Naive thymus-derived CD4-positive, alpha-beta T cell (primary cell): ENCODE results near the gene C11orf91. TPM values are rescaled to one million over a fixed set of nuclear protein-coding genes. Genes with fewer than 3 reads are reported as not detected.
A peak's percentile ranks its signal among the peaks of the same experiment; 100 is the strongest.

Experiments
- ATAC-seq: fragments of 150-1000 bp; cut with Tn5 transposase; 2 replicates; pipeline ENCODE4 v1.10.0; 2021; ENCODE audit warnings: mild to moderate bottlenecking, moderate library complexity
- CTCF ChIA-PET: fragments of 350-600 bp; sonication (Branson Sonifier 250); formaldehyde crosslinking; loops from one replicate; lab custom pipeline; 2021; ENCODE audit warnings: antibody characterized with exemption; lab: Charles Lee
- POLR2A ChIA-PET: fragments of 350-600 bp; sonication (Branson Sonifier 250); formaldehyde crosslinking; loops from one replicate; lab custom pipeline; 2021; ENCODE audit warnings: antibody characterized with exemption, inconsistent platforms; lab: Charles Lee
- DNase-seq, 9 donors: peaks; one replicate each; pipeline versions ENCODE4 v3.0.0 to v3.0.0-alpha.2; 2020 to 2022; ENCODE audit warnings: mixed read lengths in 1 of 9
- H3K27ac ChIP-seq: one replicate; pipeline ENCODE4 v1.7.0; 2013; ENCODE audit warnings: mild to moderate bottlenecking, low read depth, low read length, moderate library complexity
- H3K27me3 ChIP-seq, 2 donors: one replicate each; pipeline ENCODE4 v1.7.0; 2013; ENCODE audit warnings: low read length in 2 of 2, mild to moderate bottlenecking in 2 of 2, moderate library complexity in 2 of 2; ENCODE audit not compliant: control insufficient read depth in 2 of 2, insufficient read depth in 2 of 2
- H3K36me3 ChIP-seq, 3 experiments: 1 replicate in 2 of 3; 2 replicates in 1 of 3; pipeline ENCODE4 v1.7.0; 2013; ENCODE audit warnings: low read length in 3 of 3, mild to moderate bottlenecking in 3 of 3, moderate library complexity in 1 of 3; ENCODE audit not compliant: insufficient read depth in 3 of 3, control insufficient read depth in 2 of 3
- H3K4me1 ChIP-seq, 2 donors: one replicate each; pipeline ENCODE4 v1.7.0; 2013; ENCODE audit warnings: low read length in 2 of 2, mild to moderate bottlenecking in 2 of 2, moderate library complexity in 1 of 2; ENCODE audit not compliant: control insufficient read depth in 2 of 2, insufficient read depth in 2 of 2
- H3K4me3 ChIP-seq: 2 replicates; pipeline ENCODE4 v1.7.0; 2013; ENCODE audit warnings: mild to moderate bottlenecking, low read length
- H3K9me3 ChIP-seq, 3 experiments: 1 replicate in 2 of 3; 2 replicates in 1 of 3; pipeline ENCODE4 v1.7.0; 2013; ENCODE audit warnings: low read length in 3 of 3; ENCODE audit not compliant: control insufficient read depth in 2 of 3
- H3K27ac Mint-ChIP-seq, 9 donors: one replicate each; pipeline ENCODE4 v1.8.0; 2020 to 2022; ENCODE audit warnings: mixed read lengths in 9 of 9, mild to moderate bottlenecking in 8 of 9, moderate library complexity in 5 of 9, inconsistent platforms in 2 of 9
- H3K27me3 Mint-ChIP-seq, 5 donors: one replicate each; pipeline ENCODE4 v1.8.0; 2021 to 2022; ENCODE audit warnings: mixed read lengths in 5 of 5, mild to moderate bottlenecking in 1 of 5
- H3K36me3 Mint-ChIP-seq, 5 donors: one replicate each; pipeline ENCODE4 v1.8.0; 2020 to 2022; ENCODE audit warnings: mixed read lengths in 5 of 5, mild to moderate bottlenecking in 3 of 5, inconsistent platforms in 1 of 5
- H3K4me1 Mint-ChIP-seq, 7 donors: one replicate each; pipeline ENCODE4 v1.8.0; 2020 to 2022; ENCODE audit warnings: mixed read lengths in 7 of 7, mild to moderate bottlenecking in 3 of 7, inconsistent platforms in 1 of 7
- H3K4me3 Mint-ChIP-seq, 10 donors: one replicate each; pipeline ENCODE4 v1.8.0; 2020 to 2022; ENCODE audit warnings: mild to moderate bottlenecking in 10 of 10, mixed read lengths in 10 of 10, moderate library complexity in 6 of 10, inconsistent platforms in 2 of 10
- H3K9me3 Mint-ChIP-seq, 11 donors: one replicate each; pipeline ENCODE4 v1.8.0; 2020 to 2022; ENCODE audit warnings: mixed read lengths in 11 of 11, mild to moderate bottlenecking in 4 of 11, inconsistent platforms in 1 of 11, moderate library complexity in 1 of 11
- intact Hi-C, 2 donors: fragments of 100-400 bp; cut with micrococcal nuclease; formaldehyde crosslinking; loops; one replicate each; pipeline ENCODE4 v1.15.1; 2023
- polyA plus RNA-seq, 2 donors: library from polyadenylated mRNA; unstranded; fragments of 300-500 nt; fragmentation: Illumina TruSeq; gene quantifications; one replicate each; pipeline ENCODE4 v1.2.3, GENCODE V29; 2021
- total RNA-seq, 6 experiments: library from RNA in 5 of 6; stranded (reverse) in 5 of 6; gene quantifications; 1 replicate in 5 of 6; 2 replicates in 1 of 6; pipeline ENCODE4 v1.2.3 and lab custom pipeline; 2021 to 2026

The C11orf91 gene
- total and polyA plus RNA-seq, 7 experiments from 2014 or later: not detected

DNA sequence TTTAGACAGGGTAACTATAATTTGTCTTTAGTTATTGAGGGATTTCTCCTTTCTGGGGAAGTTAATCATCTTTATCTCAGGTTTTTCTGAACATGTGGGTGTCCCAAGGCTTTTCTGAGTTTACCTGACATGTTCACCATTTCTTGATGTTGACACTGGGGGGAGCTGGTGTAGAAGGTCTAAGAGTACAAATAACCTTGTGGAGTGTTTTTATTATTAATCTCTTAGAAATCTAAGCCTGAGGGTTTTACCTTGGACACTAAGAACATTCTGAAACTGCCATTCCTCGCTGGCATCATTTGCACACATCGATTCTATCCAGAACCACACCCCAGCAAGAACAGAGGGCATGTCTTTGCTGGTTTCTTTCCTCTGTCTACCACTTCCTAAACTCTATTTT is 15.6 kb upstream of the C11orf91 start:
- Mint-ChIP-seq H3K4me3 (no peak overlapping the region), H3K4me1 (peaks cover 0 to 7% (median 0%) of the 10 kb centered on the region in 7 donors), H3K27me3 (no peaks in the 10 kb centered on the region), H3K27ac (no peak overlapping the region), H3K9me3 (no peaks in the 10 kb centered on the region), H3K36me3 (peaks cover 7 to 33% (median 14%) of the 10 kb centered on the region in 5 donors)
- ChIA-PET POLR2A (interaction anchor here (1.3 kb wide), 1 partner anchor 26 kb away, joined by 4 read pairs; no protein-coding TSS in a partner anchor), CTCF (interaction anchor here (0.5 to 2.3 kb wide), 6 partner anchors 12 to 191 kb away, joined by 3 to 30 read pairs (median 4); no protein-coding TSS in a partner anchor)
- ATAC-seq: no peak
- no peaks in the 10 kb centered on the region for H3K27me3 ChIP-seq
- peak in 2 of 9 donors; percentile 10 to 23 for DNase-seq
- H3K9me3 ChIP-seq: no peaks in the 10 kb centered on the region
- H3K27ac ChIP-seq: no peak overlapping the region
- peaks cover 0 to 32% (median 0%) of the 10 kb centered on the region in 3 experiments for H3K36me3 ChIP-seq
- H3K4me3 ChIP-seq: no peak overlapping the region
- intact Hi-C loops: loop anchor here (1.0 to 2.0 kb wide), 3 partner anchors 19 to 113 kb away; no protein-coding TSS in a partner anchor
- H3K4me1 ChIP-seq: no peaks in the 10 kb centered on the region

DNA sequence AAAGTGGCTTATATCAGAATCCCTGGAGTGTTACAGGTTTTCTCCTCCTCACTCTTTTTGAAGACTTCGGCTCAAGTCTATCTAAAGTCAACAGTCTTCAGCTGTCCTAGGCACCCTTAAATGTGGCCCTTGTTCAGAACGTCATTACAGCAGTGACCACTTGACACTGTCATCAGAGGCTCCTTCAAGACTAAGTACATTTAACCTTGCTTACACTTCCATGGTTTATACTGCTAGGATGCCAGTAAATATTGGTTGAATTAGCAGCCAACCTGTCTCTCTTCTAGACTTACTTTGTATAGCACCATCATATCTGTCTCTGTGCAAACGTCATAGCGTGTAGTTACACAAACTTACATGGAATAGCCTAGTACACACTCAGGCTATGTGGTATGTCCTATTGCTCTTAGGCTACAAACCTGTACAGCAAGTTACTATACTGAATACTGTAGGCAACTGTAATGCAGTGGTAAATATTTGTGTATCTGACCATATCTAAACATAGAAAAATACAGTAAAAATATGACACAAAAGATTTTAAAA is 13.3 kb upstream of the C11orf91 start:
- Histone ChIP-seq H3K27ac (no peak overlapping the region), H3K9me3 (no peaks in the 10 kb centered on the region), H3K4me3 (no peak overlapping the region), H3K27me3 (no peaks in the 10 kb centered on the region), H3K4me1 (no peaks in the 10 kb centered on the region), H3K36me3 (peaks cover 0 to 33% (median 0%) of the 10 kb centered on the region in 3 experiments)
- H3K27ac Mint-ChIP-seq: no peak overlapping the region
- no peaks in the 10 kb centered on the region for H3K9me3 Mint-ChIP-seq
- DNase-seq: no peak
- no peak overlapping the region for H3K4me3 Mint-ChIP-seq
- intact Hi-C loops: no loop called here
- ChIA-PET CTCF (interaction anchor here (0.6 to 1.3 kb wide), 4 partner anchors 28 to 1469 kb away, joined by 3 to 5 read pairs (median 4); no protein-coding TSS in a partner anchor), POLR2A (no interaction called here)
- H3K4me1 Mint-ChIP-seq: peaks cover 0 to 2% (median 0%) of the 10 kb centered on the region in 7 donors
- ATAC-seq: no peak
- no peaks in the 10 kb centered on the region for H3K27me3 Mint-ChIP-seq
- peaks cover 8 to 37% (median 15%) of the 10 kb centered on the region in 5 donors for H3K36me3 Mint-ChIP-seq

DNA sequence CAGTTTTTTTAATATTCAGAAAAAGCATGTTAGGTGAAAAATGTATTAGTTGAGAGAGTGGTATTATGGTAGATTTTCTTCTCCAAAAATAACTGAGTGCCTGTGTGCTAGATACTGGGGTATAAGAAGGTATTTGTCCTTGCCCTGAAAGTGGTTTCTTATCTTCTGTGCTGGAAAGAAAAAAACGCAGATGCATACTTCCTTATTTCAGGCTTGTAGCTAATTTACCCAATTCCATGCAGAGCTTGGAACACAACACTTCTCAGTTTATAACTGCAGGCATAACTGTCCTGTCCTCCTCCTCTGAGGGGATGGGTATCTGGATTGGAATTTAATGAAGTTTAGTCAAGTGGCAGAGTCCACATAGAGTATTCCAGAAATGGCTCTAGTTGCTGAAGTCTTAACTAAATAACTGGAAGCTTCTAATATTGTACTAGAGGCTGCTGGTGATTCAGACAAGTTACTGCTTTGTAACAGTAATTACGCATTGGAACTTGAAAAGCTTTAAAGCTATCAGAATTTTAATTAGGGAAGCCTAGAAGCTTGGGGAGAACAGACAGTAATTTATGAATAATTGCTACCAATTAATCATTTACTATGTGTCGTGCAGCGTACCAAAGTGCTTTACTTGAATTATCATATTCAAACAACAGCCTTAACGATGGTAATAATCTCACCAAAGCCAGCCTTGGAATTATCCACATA is 12.7 kb upstream of the C11orf91 start:
- DNase-seq: no peak
- Mint-ChIP-seq H3K4me3 (no peak overlapping the region), H3K36me3 (peaks cover 6 to 38% (median 20%) of the 10 kb centered on the region in 5 donors), H3K27me3 (no peaks in the 10 kb centered on the region), H3K27ac (no peak overlapping the region), H3K9me3 (no peaks in the 10 kb centered on the region), H3K4me1 (peaks cover 0 to 5% (median 0%) of the 10 kb centered on the region in 7 donors)
- intact Hi-C loops: no loop called here
- Histone ChIP-seq H3K36me3 (peaks cover 0 to 37% (median 0%) of the 10 kb centered on the region in 3 experiments), H3K4me3 (no peak overlapping the region), H3K4me1 (no peaks in the 10 kb centered on the region), H3K27ac (no peak overlapping the region), H3K27me3 (no peaks in the 10 kb centered on the region), H3K9me3 (no peaks in the 10 kb centered on the region)
- ChIA-PET CTCF (interaction anchor here (1.0 to 1.1 kb wide), 2 partner anchors 93 to 459 kb away, joined by 3 to 4 read pairs; no protein-coding TSS in a partner anchor), POLR2A (no interaction called here)
- no peak for ATAC-seq

DNA sequence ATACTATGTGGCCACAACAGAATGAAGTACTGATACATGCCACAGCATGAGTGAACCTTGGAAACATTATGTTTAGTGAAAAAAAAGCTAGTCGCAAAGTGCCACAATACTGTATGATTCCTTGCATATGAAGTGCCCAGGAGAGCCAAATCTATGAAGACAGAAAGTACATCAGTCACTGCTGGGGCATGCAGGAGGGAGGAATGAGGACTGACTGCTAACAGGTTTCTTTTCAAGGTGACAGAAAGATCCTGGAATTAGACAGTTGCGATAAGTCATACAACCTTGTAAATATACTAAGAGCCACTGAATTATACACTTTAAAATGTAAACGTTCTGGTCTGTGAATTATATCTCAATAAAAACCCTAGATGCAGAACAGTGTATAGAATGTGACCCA is 11.8 kb upstream of the C11orf91 start:
- no peak overlapping the region for H3K4me3 Mint-ChIP-seq
- DNase-seq (no peak), ATAC-seq (no peak)
- ChIA-PET CTCF (no interaction called here), POLR2A (no interaction called here)
- H3K36me3 Mint-ChIP-seq: peaks cover 6 to 38% (median 17%) of the 10 kb centered on the region in 5 donors
- Histone ChIP-seq H3K4me3 (no peak overlapping the region), H3K27me3 (no peaks in the 10 kb centered on the region), H3K27ac (no peak overlapping the region), H3K36me3 (peaks cover 0 to 36% (median 0%) of the 10 kb centered on the region in 3 experiments), H3K4me1 (no peaks in the 10 kb centered on the region), H3K9me3 (no peaks in the 10 kb centered on the region)
- H3K27me3 Mint-ChIP-seq: no peaks in the 10 kb centered on the region
- no peaks in the 10 kb centered on the region for H3K9me3 Mint-ChIP-seq
- H3K4me1 Mint-ChIP-seq: peaks cover 0 to 7% (median 0%) of the 10 kb centered on the region in 7 donors
- intact Hi-C loops: no loop called here
- H3K27ac Mint-ChIP-seq: no peak overlapping the region

DNA sequence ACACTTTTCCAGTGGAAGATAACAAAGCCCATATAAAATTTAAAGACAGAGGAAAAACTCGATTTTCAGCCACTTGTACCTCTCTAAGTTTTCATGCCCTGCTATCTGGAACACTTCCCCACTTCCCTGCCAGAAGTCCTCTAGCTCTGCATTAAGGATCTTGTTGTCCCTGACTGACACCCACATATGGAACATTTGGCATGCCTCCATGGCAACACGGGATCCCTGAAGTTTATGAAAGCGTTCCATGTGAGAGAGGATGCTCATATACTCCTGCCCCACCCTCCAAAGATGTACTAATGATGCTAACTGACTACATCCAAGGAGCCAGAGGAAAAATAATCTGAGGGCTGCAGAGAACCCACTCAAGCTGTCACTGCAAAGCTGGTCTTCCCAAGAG is 8.8 kb upstream of the C11orf91 start:
- ChIA-PET POLR2A (no interaction called here), CTCF (no interaction called here)
- Histone ChIP-seq H3K27me3 (no peaks in the 10 kb centered on the region), H3K9me3 (no peaks in the 10 kb centered on the region), H3K36me3 (peaks cover 0 to 24% (median 0%) of the 10 kb centered on the region in 3 experiments), H3K27ac (no peak overlapping the region), H3K4me1 (no peaks in the 10 kb centered on the region), H3K4me3 (no peak overlapping the region)
- Mint-ChIP-seq H3K27ac (no peak overlapping the region), H3K27me3 (no peaks in the 10 kb centered on the region), H3K4me3 (no peak overlapping the region), H3K9me3 (no peaks in the 10 kb centered on the region), H3K4me1 (peaks cover 4 to 24% (median 6%) of the 10 kb centered on the region in 7 donors), H3K36me3 (peaks cover 0 to 34% (median 12%) of the 10 kb centered on the region in 5 donors)
- no peak for ATAC-seq
- intact Hi-C loops: loop anchor here (10.0 kb wide), 2 partner anchors 535 to 675 kb away; partner anchors contain the start of gene TCP11L1 (in 1 of the 2)
- no peak for DNase-seq

DNA sequence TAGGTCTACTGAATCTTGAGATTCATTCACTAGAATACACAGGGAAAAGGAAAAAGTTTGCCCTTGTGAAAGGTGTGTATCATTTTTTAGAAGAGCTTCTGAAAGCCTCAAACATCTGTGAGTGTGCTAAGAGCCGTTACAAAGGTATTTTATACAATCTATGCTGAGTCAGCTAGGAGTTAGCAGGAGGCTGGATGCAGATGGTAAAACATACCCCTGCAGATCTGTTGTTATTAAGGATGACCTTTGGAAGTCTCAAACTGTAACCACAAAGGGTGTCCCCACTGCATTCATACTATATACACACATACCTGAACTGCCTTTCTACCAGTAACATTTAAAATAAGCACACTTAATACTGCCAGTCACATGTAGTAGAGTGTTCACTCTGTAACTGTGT is 8.4 kb upstream of the C11orf91 start:
- ChIA-PET POLR2A (no interaction called here), CTCF (interaction anchor here (0.6 kb wide), 1 partner anchor 342 kb away, joined by 4 read pairs; no protein-coding TSS in a partner anchor)
- Mint-ChIP-seq H3K4me3 (no peak overlapping the region), H3K27me3 (no peaks in the 10 kb centered on the region), H3K4me1 (peaks cover 4 to 24% (median 6%) of the 10 kb centered on the region in 7 donors), H3K9me3 (no peaks in the 10 kb centered on the region), H3K36me3 (peaks cover 0 to 30% (median 12%) of the 10 kb centered on the region in 5 donors), H3K27ac (no peak overlapping the region)
- intact Hi-C loops: loop anchor here (10.0 kb wide), 2 partner anchors 536 to 674 kb away; partner anchors contain the start of gene TCP11L1 (in 1 of the 2)
- Histone ChIP-seq H3K27me3 (no peaks in the 10 kb centered on the region), H3K36me3 (peaks cover 0 to 24% (median 0%) of the 10 kb centered on the region in 3 experiments), H3K4me1 (no peaks in the 10 kb centered on the region), H3K4me3 (no peak overlapping the region), H3K9me3 (no peaks in the 10 kb centered on the region), H3K27ac (no peak overlapping the region)
- no peak for DNase-seq
- ATAC-seq: no peak
